ENCODE measurements around the gene DPEP1.
A peak's percentile ranks its signal among the peaks of the same experiment; 100 is the strongest.

The DPEP1 gene

GRCh38 chr16:89600427-89600826 lies 13.0 kb upstream of the DPEP1 start:
- no peak for DNase-seq

- DNase-seq, result no peak
Observed at GRCh38 chr16:89600956-89601355, 12.5 kb upstream of the DPEP1 start.

- no peak for DNase-seq
Observed at GRCh38 chr16:89601906-89602272, 11.6 kb upstream of the DPEP1 start.

GRCh38 chr16:89602273-89602951 lies 11.0 kb upstream of the DPEP1 start:
- peak; percentile 42 for DNase-seq

- no peak for DNase-seq
Observed at GRCh38 chr16:89602952-89603590, 10.4 kb upstream of the DPEP1 start.

GRCh38 chr16:89604764-89605163 lies 8.7 kb upstream of the DPEP1 start:
- no peak for DNase-seq

- no peak for DNase-seq
Observed at GRCh38 chr16:89605186-89605970, 8.1 kb upstream of the DPEP1 start.

- DNase-seq, result no peak
Observed at GRCh38 chr16:89606006-89606405, 7.4 kb upstream of the DPEP1 start.

- no peak for DNase-seq
Observed at GRCh38 chr16:89607453-89607852, 6.0 kb upstream of the DPEP1 start.

GRCh38 chr16:89607937-89608740 lies 5.3 kb upstream of the DPEP1 start:
- DNase-seq, result no peak

- no peak for DNase-seq
Observed at GRCh38 chr16:89610108-89610453, 3.4 kb upstream of the DPEP1 start.

- no peak for DNase-seq
Observed at GRCh38 chr16:89612415-89613166, 851 bp upstream of the DPEP1 start.

GRCh38 chr16:89613954-89614459 lies 565 bp downstream of the DPEP1 start:
- DNase-seq, result no peak

GRCh38 chr16:89615176-89615575 lies 1.7 kb downstream of the DPEP1 start:
- no peak for DNase-seq

- no peak for DNase-seq
Observed at GRCh38 chr16:89615596-89616090, 2.2 kb downstream of the DPEP1 start.

- no peak for DNase-seq
Observed at GRCh38 chr16:89616623-89617022, 3.2 kb downstream of the DPEP1 start.

- DNase-seq, result no peak
Observed at GRCh38 chr16:89617036-89617435, 3.6 kb downstream of the DPEP1 start.

GRCh38 chr16:89618109-89618998 lies 4.9 kb downstream of the DPEP1 start:
- no peak for DNase-seq

GRCh38 chr16:89619840-89620239 lies 6.4 kb downstream of the DPEP1 start:
- DNase-seq, result no peak

GRCh38 chr16:89620406-89620841 lies 7.0 kb downstream of the DPEP1 start:
- no peak for DNase-seq

GRCh38 chr16:89621136-89621697 lies 7.8 kb downstream of the DPEP1 start:
- DNase-seq, result no peak
